ENCODE data around the gene IQGAP2. TPM values are rescaled to one million over a fixed set of nuclear protein-coding genes. Genes with fewer than 3 reads are reported as not detected.

IQGAP2 gene
- total and polyA plus RNA-seq, 9 of the 15 experiments (the other 6 are each of a cell fraction or from before 2014, with no cell fraction given), result 8.7 to 23.2 (median 17.4) TPM

GRCh38 chr5:76620166-76620565 is 217.1 kb downstream of the IQGAP2 start (continued):
- peak; percentile 72 for TF ChIP-seq MGA (IDR thresholded peaks at IDR 0.05)
- TF ChIP-seq L3MBTL2 (IDR thresholded peaks at IDR 0.05), result peak; percentile 47; the same call in 1 of the 2 replicates
- 0 out of 2 replicates have a peak, but pooled peaks have one; percentile 5 for TF ChIP-seq C11orf30 (IDR thresholded peaks at IDR 0.05; ENCODE audit: low read depth)
- TF ChIP-seq NFRKB (IDR thresholded peaks at IDR 0.05; ENCODE audit: low read depth), result no peak
- TF ChIP-seq FOXJ2 (tag; IDR thresholded peaks at IDR 0.05), result no peak
- 0 out of 2 replicates have a peak, but pooled peaks have one; percentile 30 for TF ChIP-seq BHLHE40 (IDR thresholded peaks at IDR 0.05; ENCODE audit: low read length)
- TF ChIP-seq NFE2 (IDR thresholded peaks at IDR 0.05; ENCODE audit: low read depth), result peak; percentile 23; the same call in 1 of the 2 replicates
